Neuronal stem cell (in vitro differentiated cells): ENCODE measurements around the gene BORCS8.

Experiments
- DNase-seq: peaks from one replicate; pipeline ENCODE4 v3.0.0-alpha.2; 2013; ENCODE audit warnings: low spot score
- H2AFZ ChIP-seq: one replicate; pipeline ENCODE4 v1.6.1; 2013; ENCODE audit warnings: mild to moderate bottlenecking, low read length, inconsistent platforms
- H2AK5ac ChIP-seq: 2 replicates; pipeline ENCODE4 v1.6.1; 2013; ENCODE audit warnings: low read depth, mild to moderate bottlenecking, inconsistent platforms, low read length, moderate library complexity, mixed read lengths
- H2BK120ac ChIP-seq: 2 replicates; pipeline ENCODE4 v1.6.1; 2013; ENCODE audit warnings: low read depth, mild to moderate bottlenecking, inconsistent platforms, low read length, moderate library complexity, mixed read lengths
- H2BK12ac ChIP-seq: one replicate; pipeline ENCODE4 v1.6.1; 2013; ENCODE audit warnings: low read length, inconsistent platforms
- H2BK15ac ChIP-seq: 2 replicates; pipeline ENCODE4 v1.6.1; 2013; ENCODE audit warnings: mild to moderate bottlenecking, low read length, inconsistent platforms, mixed read lengths
- H2BK5ac ChIP-seq: one replicate; pipeline ENCODE4 v1.6.1; 2013; ENCODE audit warnings: inconsistent platforms, mild to moderate bottlenecking, low read length, moderate library complexity
- H3K14ac ChIP-seq: one replicate; pipeline ENCODE4 v1.6.1; 2013; ENCODE audit warnings: low read length, inconsistent platforms
- H3K18ac ChIP-seq: 2 replicates; pipeline ENCODE4 v1.6.1; 2013; ENCODE audit warnings: low read length, inconsistent platforms
- H3K23ac ChIP-seq: 2 replicates; pipeline ENCODE4 v1.6.1; 2013; ENCODE audit warnings: low read depth, mild to moderate bottlenecking, mixed read lengths, low read length, inconsistent platforms; ENCODE audit not compliant: poor library complexity
- H3K27ac ChIP-seq: replicated peaks from 3 replicates; pipeline ENCODE4 v1.5.1; 2013; ENCODE audit warnings: low read length, inconsistent platforms
- H3K27me3 ChIP-seq, 3 experiments: 2 replicates each; pipeline ENCODE4 v1.6.1; 2013; ENCODE audit warnings: low read length in 3 of 3, mild to moderate bottlenecking in 2 of 3, inconsistent platforms in 1 of 3, low read depth in 1 of 3, mixed read lengths in 1 of 3, moderate library complexity in 1 of 3; ENCODE audit not compliant: control insufficient read depth in 3 of 3, insufficient read depth in 3 of 3
- H3K36me3 ChIP-seq, 2 donors: replicated peaks in 1 of 2; 2 replicates each; pipeline ENCODE4 v1.6.1; 2013; ENCODE audit warnings: low read length in 2 of 2; ENCODE audit not compliant: control insufficient read depth in 2 of 2, insufficient read depth in 2 of 2
- H3K4ac ChIP-seq: 2 replicates; pipeline ENCODE4 v1.6.1; 2013; ENCODE audit warnings: inconsistent platforms, mild to moderate bottlenecking, low read length, moderate library complexity
- H3K4me1 ChIP-seq, 2 donors: 1 replicate in 1 of 2; 2 replicates in 1 of 2; pipeline ENCODE4 v1.6.1; 2013; ENCODE audit warnings: low read length in 2 of 2, low read depth in 1 of 2; ENCODE audit not compliant: control insufficient read depth in 2 of 2, insufficient read depth in 1 of 2
- H3K4me2 ChIP-seq: one replicate; pipeline ENCODE4 v1.6.1; 2013; ENCODE audit warnings: mild to moderate bottlenecking, low read length, inconsistent platforms; ENCODE audit not compliant: insufficient read depth, poor library complexity, severe bottlenecking
- H3K4me3 ChIP-seq, 2 donors: 2 replicates each; pipeline ENCODE4 v1.5.1; 2013; ENCODE audit warnings: low read length in 2 of 2, mild to moderate bottlenecking in 2 of 2, inconsistent platforms in 1 of 2, moderate library complexity in 1 of 2
- H3K79me1 ChIP-seq: one replicate; pipeline ENCODE4 v1.6.1; 2013; ENCODE audit warnings: low read depth, mild to moderate bottlenecking, inconsistent platforms, low read length, moderate library complexity
- H3K9ac ChIP-seq: one replicate; pipeline ENCODE4 v1.6.1; 2013; ENCODE audit warnings: mild to moderate bottlenecking, low read depth, low read length, inconsistent platforms; ENCODE audit not compliant: poor library complexity
- H3K9me3 ChIP-seq, 2 donors: replicated peaks in 1 of 2; 2 replicates each; pipeline versions ENCODE3 to v1.6.1; 2013; ENCODE audit warnings: low read length in 2 of 2, mild to moderate bottlenecking in 2 of 2, inconsistent platforms in 1 of 2, low read depth in 1 of 2, mixed read lengths in 1 of 2, moderate library complexity in 1 of 2; ENCODE audit not compliant: control insufficient read depth in 2 of 2, insufficient read depth in 1 of 2
- H4K8ac ChIP-seq: one replicate; pipeline ENCODE4 v1.6.1; 2013; ENCODE audit warnings: low read depth, mild to moderate bottlenecking, inconsistent platforms, low read length, moderate library complexity
- H4K91ac ChIP-seq: one replicate; pipeline ENCODE4 v1.6.1; 2013; ENCODE audit warnings: low read length, low read depth, mild to moderate bottlenecking, inconsistent platforms; ENCODE audit not compliant: poor library complexity
- whole genome bisulfite sequencing, 2 donors: extraction: QIAGEN DNeasy Blood & Tissue Kit; methylation state at CpG; one replicate each; pipeline ENCODE4 v1.1.7; 2013; ENCODE audit warnings: missing lambda C conversion rate in 2 of 2, mixed read lengths in 1 of 2; ENCODE audit not compliant: insufficient read length in 2 of 2, insufficient replicate concordance in 1 of 2; ENCODE audit errors: extremely low coverage in 2 of 2; 5-methylcytosine and 5-hydroxymethylcytosine counted together

Gene BORCS8

DNA sequence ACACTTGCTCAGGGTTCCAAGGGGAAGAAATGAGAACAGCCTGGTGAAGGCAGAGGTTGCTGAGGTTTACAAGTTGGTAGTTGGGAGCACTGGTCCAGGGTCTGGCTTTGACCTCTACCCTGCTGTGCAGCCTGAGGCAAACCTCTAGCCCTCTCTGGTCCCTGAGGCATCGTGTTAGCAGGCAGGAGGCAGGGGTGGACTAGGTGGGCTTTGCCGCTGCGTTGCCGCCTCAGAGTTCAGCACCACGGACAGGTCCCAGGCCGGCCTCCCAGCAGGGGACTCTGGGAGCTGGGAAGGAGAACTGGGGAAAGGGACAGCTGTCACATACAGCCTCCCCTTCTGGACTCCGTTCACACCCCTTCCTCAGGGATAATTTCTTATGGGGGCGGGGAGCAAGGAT is 22.9 kb upstream of the BORCS8 start:
- Histone ChIP-seq H3K14ac (no peak overlapping the region), H3K9ac (no peak overlapping the region), H3K27ac (no peak overlapping the region), H2AK5ac (no peak overlapping the region), H4K8ac (no peak overlapping the region), H3K4me3 (no peak overlapping the region), H3K4me2 (no peak overlapping the region), H2BK5ac (no peak overlapping the region), H3K4me1 (peaks cover 10 to 23% of the 10 kb centered on the region in 2 donors), H3K79me1 (no peaks in the 10 kb centered on the region), H2BK15ac (no peak overlapping the region), H3K18ac (no peak overlapping the region), H3K36me3 (peaks cover 0 to 21% of the 10 kb centered on the region in 2 donors), H2AFZ (no peak overlapping the region), H3K9me3 (peaks cover 0 to 6% of the 10 kb centered on the region in 2 donors), H3K27me3 (peaks cover 0 to 32% (median 0%) of the 10 kb centered on the region in 3 experiments), H4K91ac (no peak overlapping the region), H3K23ac (no peak overlapping the region), H3K4ac (no peak overlapping the region), H2BK12ac (no peak overlapping the region), H2BK120ac (no peak overlapping the region)
- WGBS, 2 donors = no CpG with 5 or more reads among the region's 8 CpGs
- peak; percentile 82 for DNase-seq

DNA sequence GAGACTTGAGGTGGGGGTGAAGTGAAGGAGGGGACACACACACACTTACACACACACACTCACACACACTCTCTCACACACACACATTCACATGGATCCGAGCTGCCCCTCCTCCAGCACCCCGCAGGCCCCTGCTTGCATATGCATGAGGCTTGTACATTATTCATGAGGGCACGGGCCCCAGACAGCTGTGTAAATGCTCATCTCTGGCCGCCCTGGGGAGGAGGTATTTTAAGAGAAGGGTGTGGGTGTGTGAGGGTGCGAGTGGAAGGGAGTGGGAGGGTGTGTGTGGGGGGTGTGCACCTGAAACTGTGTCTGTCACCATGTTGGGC is 22.2 kb upstream of the BORCS8 start:
- Histone ChIP-seq H2BK5ac (no peak overlapping the region), H3K9me3 (peaks cover 0 to 6% of the 10 kb centered on the region in 2 donors), H2BK12ac (no peak overlapping the region), H2AFZ (no peak overlapping the region), H3K36me3 (peaks cover 0 to 18% of the 10 kb centered on the region in 2 donors), H3K9ac (peak overlapping the region; percentile 7), H3K18ac (no peak overlapping the region), H3K4me1 (peaks cover 10 to 23% of the 10 kb centered on the region in 2 donors), H3K4ac (no peak overlapping the region), H2BK15ac (no peak overlapping the region), H3K4me3 (peak overlapping the region; percentile 22 to 52), H2BK120ac (no peak overlapping the region), H4K8ac (no peak overlapping the region), H3K23ac (peak overlapping the region; percentile 21), H4K91ac (no peak overlapping the region), H3K27me3 (peaks cover 0 to 32% (median 0%) of the 10 kb centered on the region in 3 experiments), H2AK5ac (no peak overlapping the region), H3K79me1 (no peaks in the 10 kb centered on the region), H3K4me2 (no peak overlapping the region), H3K14ac (peak overlapping the region; percentile 32), H3K27ac (no peak overlapping the region)
- DNase-seq = no peak
- 100% methylated on average over 1 of the region's 5 CpGs; no CpG with 5 or more reads in 1 of the 2 donors for WGBS, 2 donors

DNA sequence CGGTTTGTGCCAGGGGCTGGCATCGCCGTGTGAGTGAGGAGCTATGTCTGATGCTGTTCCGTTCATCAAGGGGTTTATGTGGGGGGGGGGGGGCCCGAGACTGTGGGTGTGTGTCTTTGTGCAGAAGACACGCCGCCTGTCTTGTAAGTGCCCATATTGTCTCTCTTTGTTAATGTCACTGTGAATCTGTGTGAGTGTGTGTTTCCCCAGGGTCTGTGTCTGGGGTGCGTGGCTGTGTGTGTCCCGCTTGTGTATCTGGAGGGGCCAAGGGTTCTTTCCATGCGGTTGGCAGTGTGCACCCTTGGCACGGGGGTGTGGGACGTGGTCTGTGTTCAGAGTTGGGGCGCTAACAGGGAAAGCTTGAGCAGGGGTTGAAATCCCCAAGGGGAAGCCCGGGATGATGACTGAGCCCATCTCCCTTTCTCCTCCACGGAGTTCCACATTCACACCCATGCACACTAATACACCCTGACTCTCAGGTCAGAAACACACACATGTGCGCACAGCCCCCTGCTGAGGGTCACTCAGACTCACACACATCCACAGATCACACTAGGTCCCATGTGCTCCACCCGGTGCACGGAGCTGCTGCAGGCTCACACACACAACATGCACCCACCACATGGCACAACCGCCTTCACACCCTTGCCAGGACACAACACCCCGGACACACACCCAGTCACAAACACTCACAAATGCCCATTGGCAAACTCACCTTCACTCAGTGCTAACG is 21.6 kb upstream of the BORCS8 start:
- H3K36me3 ChIP-seq = peaks cover 0 to 12% of the 10 kb centered on the region in 2 donors
- H3K27me3 ChIP-seq = peaks cover 0 to 32% (median 0%) of the 10 kb centered on the region in 3 experiments
- no peak overlapping the region for H4K91ac ChIP-seq
- peak overlapping the region; percentile 22 to 52 for H3K4me3 ChIP-seq
- H2BK120ac ChIP-seq = no peak overlapping the region
- no CpG with 5 or more reads among the region's 21 CpGs for WGBS, 2 donors
- H3K23ac ChIP-seq = peak overlapping the region; percentile 21
- H3K79me1 ChIP-seq = no peaks in the 10 kb centered on the region
- H2BK15ac ChIP-seq = no peak overlapping the region
- no peak overlapping the region for H2AK5ac ChIP-seq
- no peak overlapping the region for H2BK5ac ChIP-seq
- H3K14ac ChIP-seq = peak overlapping the region; percentile 32
- no peak for DNase-seq
- H3K18ac ChIP-seq = no peak overlapping the region
- H3K4me2 ChIP-seq = no peak overlapping the region
- H3K4me1 ChIP-seq = peaks cover 10 to 23% of the 10 kb centered on the region in 2 donors
- H4K8ac ChIP-seq = no peak overlapping the region
- peak overlapping the region; percentile 7 for H3K9ac ChIP-seq
- no peak overlapping the region for H2AFZ ChIP-seq
- H3K4ac ChIP-seq = no peak overlapping the region
- no peak overlapping the region for H3K27ac ChIP-seq
- H2BK12ac ChIP-seq = no peak overlapping the region
- H3K9me3 ChIP-seq = peaks cover 0 to 6% of the 10 kb centered on the region in 2 donors

DNA sequence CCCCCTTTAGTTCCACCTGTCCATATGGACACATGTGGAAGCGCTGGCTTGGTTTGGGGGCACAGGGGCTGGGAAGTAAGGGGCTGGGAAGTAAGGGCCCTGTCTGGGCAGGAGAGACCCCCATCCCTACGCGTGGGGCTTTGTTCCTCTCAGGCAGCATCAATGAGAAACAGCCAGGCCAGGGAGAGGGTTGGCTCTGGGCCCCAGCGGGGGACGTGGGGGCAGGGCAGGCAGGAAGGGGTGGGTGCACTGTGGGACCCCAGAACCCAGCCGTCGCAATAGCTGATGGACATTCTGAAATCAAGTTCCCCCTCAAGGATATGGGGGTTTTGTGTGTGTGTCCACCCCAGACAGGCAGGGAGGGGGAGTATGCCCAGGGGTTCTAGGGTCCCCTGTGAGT is 21.0 kb upstream of the BORCS8 start:
- no peaks in the 10 kb centered on the region for H3K79me1 ChIP-seq
- no peak overlapping the region for H4K8ac ChIP-seq
- no peak overlapping the region for H3K18ac ChIP-seq
- H3K23ac ChIP-seq = peak overlapping the region; percentile 25
- H3K9ac ChIP-seq = no peak overlapping the region
- no peak overlapping the region for H2BK12ac ChIP-seq
- H2BK15ac ChIP-seq = no peak overlapping the region
- H2AFZ ChIP-seq = peak overlapping the region; percentile 88
- peak overlapping the region in 1 of 2 donors; percentile 52 for H3K4me3 ChIP-seq
- no peak overlapping the region for H2BK120ac ChIP-seq
- H2BK5ac ChIP-seq = no peak overlapping the region
- no peak overlapping the region for H3K4ac ChIP-seq
- no peak overlapping the region for H2AK5ac ChIP-seq
- H3K27ac ChIP-seq = no peak overlapping the region
- H4K91ac ChIP-seq = no peak overlapping the region
- peaks cover 11 to 23% of the 10 kb centered on the region in 2 donors for H3K4me1 ChIP-seq
- no peak for DNase-seq
- WGBS, 2 donors = no CpG with 5 or more reads among the region's 7 CpGs
- peaks cover 0 to 32% (median 0%) of the 10 kb centered on the region in 3 experiments for H3K27me3 ChIP-seq
- no peak overlapping the region for H3K4me2 ChIP-seq
- peaks cover 0 to 11% of the 10 kb centered on the region in 2 donors for H3K36me3 ChIP-seq
- peaks cover 0 to 6% of the 10 kb centered on the region in 2 donors for H3K9me3 ChIP-seq
- no peak overlapping the region for H3K14ac ChIP-seq
